HT-29 (cell line): ENCODE data around the gene ELK1. TPM values are rescaled to one million over a fixed set of nuclear protein-coding genes. Genes with fewer than 3 reads are reported as not detected.
"Not testable (repeated sequence)": the region's sequence is repeated elsewhere in the genome, so short reads cannot be mapped to it uniquely, and the experiment has no call there.

Source experiments
- DNase-seq: peaks from one replicate; pipeline ENCODE4 v3.0.0-alpha.2; 2015; ENCODE audit warnings: low spot score
- small RNA-seq: library from RNA; depleted of rRNA; stranded (forward); fragments of <200 nt; gene quantifications from one replicate; pipeline ENCODE3, GENCODE V24; 2014
- total RNA-seq: library from RNA; depleted of rRNA; stranded (reverse); fragments of >200 nt; shearing (Covaris generic); gene quantifications from 2 replicates; pipeline ENCODE4 v1.2.3, GENCODE V29; 2014; rRNA removed

The ELK1 gene
- total RNA-seq, 1 experiment from 2014 or later: 53.4 TPM

- DNase-seq: no peak
These were observed 37.9 kb downstream of the ELK1 start for GRCh38 chrX:47612418-47612817.

- no peak for DNase-seq
These were observed 38.4 kb downstream of the ELK1 start for GRCh38 chrX:47611926-47612325.

DNA sequence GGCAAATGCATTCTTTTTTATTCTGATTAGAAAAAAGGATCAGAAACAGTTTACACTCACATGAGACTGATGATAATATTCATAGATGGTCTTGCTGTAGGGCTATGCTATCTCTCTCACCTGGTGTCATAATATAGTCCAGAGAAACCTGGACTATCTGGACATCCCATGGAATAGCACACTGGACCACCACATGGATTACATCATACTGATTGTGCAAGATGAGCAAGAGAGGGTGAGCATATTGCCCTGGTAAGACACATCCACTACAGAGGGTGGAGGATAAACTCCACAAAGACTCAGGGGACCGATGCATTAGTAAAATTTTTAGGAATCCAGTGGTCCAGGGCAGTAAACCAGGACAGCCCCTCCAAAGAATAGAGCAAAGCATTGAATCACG, 38.9 kb downstream of the ELK1 start:
- DNase-seq: no peak

GRCh38 chrX:47610511-47610910, 39.9 kb downstream of the ELK1 start:
- no peak for DNase-seq

DNA sequence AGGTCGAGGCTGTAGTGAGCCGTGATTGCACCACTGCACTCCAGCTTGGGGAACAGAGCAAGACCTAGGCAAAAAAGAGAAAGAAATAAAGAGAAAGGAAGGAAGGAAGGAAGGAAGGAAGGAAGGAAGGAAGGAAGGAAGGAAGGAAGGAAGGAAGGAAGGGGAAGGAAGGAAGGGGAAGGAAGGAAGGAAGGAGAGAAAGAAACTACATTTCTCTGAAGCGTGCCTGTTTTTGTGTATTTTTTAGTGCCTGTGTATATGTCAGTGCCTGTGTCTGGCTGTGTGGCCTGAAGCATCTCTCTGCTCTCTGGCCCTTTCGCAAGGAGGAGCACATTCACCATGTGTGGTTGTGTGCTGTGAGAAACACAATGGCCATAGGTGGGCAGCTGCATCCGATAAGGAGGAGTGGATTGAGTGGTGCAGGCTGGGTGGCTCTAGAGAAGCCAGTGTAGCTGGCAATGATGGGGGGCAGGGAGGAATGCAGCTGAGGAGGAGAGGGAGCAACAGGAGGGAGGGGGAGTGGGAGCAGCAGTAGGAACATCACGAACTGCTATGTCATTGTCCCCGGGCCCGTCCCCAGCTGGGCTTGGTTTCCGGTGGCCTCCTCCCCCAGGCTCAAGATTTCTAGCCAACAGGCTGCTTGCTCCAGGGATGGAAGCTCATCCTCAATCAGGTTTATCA, 42.1 kb downstream of the ELK1 start:
- no peak for DNase-seq

DNA sequence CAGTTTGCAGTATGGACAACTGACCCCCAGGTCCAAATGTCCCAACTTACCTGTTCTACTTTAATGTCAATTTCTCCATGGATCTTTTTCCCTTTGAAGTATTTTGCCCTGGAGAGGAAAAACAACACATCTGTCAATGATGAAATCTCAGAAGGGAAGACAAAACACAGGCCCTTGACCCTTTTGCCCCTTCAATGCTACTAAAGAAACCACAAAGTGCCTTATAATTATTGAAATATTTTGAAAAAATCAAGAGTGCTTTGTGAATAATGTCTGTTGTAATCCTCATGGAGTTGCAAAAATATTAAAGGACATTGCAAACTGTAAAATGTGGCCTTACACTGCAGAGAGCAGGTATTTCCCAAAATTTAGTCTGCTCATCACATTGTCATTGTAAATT, 43.3 kb downstream of the ELK1 start:
- no peak for DNase-seq

GRCh38 chrX:47605024-47605423, 45.3 kb downstream of the ELK1 start:
- no peak for DNase-seq

DNA sequence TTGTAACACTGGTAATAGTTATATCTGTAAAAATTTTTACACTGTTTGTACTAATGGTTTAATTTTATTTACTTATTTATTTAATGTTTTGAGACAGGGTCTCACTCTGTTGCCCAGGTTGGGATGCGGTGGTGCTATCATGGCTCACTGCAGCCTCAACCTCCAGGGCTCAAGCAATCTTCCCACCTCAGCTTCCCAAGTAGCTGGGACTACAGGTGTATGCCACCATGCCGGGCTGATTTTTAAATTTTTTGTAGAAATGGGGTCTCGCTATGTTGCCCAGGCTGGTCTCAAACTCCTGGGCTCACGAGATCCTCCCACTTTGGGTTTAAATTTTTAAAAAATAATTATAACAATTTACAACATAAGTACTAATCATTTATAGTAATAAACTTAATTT, 47.2 kb downstream of the ELK1 start:
- DNase-seq: not testable (repeated sequence)

DNA sequence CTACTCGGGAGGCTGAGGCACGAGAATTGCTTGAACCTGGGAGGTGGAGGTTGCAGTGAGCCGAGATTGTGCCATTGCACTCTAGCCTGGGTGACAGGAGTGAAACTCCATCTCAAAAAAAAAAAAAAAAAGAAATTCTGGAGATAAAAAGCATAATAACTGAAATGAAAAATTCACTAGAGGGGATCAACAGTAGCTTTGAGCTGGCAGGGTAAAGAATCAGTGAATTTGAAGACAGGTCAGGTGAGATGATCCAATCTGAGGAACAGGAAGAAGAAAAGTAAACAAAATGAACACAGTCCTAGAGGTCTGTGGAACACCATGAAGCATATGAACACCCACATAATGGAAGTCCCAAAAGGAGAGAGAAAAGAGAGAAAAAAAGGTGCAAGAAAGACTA, 53.1 kb downstream of the ELK1 start:
- no peak for DNase-seq

- no peak for DNase-seq
These were observed 54.1 kb downstream of the ELK1 start for GRCh38 chrX:47596256-47596655.

- no peak for DNase-seq
These were observed 54.6 kb downstream of the ELK1 start for GRCh38 chrX:47595716-47596251.

DNA sequence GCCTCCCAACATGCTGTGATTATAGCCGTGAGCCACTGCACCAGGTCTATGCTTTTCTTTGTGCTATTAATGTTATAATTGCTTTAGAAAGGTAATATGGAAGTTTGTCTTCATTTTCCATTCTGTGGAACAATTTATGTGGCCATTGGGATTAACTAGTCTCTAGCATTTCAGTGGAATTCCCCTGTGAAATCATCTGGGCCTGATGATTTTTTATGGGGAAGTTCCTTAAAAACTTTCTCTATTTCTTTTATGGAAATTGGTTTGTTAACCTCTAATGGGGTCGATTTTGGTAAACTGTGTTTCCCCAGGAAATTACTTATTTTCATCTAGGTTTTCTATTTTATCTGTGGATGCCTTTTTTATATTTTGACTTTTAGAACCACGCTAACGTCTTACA, 56.8 kb downstream of the ELK1 start:
- DNase-seq: no peak

DNA sequence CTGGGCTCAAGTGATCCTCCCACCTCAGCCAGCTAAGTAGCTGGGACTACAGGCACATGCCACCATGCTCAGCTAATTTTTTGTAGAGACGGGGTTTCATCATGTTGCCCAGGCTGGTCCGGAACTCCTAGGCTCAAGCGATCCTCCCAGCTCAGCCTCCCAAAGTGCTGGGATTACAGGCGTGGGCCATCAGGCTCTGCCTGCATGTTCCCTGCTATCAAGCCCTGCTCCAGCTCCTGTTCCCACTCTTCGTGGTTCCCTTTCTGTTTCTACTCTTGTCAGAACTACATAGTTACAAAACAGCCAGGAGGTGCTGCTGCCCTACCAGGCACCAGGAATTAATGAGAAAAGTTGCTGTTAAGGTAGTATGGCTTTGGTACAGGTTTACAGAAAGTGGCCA, 59.4 kb downstream of the ELK1 start:
- no peak for DNase-seq

DNA sequence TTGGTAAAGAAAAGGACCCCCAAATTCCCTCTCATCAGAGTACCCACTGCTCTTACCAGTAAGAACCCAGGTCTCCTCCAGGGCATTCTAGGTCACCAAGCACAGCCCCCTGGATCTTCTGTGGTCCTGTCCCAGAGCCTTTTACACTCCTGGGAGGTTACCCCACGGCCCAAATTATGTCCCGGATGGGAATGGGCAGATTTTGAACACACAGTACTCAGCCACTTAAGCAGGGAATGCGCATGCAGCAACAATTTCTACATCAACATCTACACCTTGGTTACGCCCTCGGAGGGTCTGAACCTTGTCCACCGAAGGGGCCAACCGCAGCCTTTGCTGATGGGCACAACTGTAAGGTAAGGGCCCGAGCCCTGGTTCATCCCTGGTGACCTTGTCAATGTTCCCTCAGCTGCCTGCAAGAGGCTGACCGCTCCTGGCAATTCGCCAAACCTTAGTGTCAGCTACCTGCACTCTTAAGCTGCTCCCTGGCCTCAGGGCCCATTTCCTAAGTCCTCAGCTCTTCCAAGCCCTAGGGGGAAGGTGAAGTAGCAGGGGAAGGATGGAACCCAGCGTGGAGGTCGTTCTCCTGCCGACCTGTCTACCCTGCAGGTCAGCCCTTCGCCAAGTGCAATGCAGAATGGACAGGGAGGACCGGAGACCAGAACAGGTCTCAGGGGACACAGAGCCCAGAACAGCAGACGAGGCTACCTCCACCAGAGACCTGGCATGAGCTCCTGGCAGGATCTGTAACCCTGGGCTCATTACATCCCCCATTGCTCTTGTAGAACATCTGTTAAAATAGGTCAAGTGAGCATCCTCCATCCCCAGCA, 62.2 kb downstream of the ELK1 start:
- no peak for DNase-seq

DNA sequence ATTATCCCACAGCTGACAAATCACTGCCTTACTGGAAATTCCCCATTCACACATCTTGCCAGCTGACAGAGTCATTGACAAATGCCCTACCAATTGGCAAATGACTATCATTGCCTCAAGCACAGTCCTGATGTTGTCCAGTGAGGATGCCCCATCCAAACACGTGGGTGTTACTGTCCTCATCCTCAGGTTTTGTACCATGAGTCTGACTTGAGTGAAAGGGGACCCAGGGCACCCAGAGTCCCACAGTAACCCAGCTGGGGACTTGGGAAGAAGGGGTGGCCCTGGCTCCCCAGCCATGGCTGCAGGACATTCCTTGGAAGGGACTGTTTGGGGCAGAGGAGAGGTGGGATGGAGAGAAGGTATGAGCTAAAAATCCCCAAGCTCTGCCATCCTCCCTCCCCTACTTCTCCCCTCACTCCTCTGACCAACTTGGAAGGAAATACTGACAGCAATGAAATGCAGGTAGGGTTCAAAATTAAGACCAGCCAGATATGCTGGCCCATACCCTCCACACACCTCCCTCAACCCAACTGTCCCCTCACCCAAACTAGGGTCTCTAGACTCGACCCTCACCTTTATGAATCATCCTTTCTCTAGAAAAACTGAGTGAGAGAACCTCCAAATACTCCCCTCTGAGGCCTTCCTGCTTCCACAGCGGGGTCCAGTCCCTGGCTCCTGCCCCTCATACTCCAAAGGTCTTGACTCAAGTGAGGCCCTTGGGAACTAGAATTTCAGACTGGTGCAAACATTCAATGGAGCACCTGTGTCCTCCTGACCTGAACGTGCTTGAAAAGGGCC, 63.1 kb downstream of the ELK1 start:
- DNase-seq: no peak

GRCh38 chrX:47586043-47586787, 64.1 kb downstream of the ELK1 start:
- DNase-seq: no peak

Small RNA genes within 50 kb of the gene (small RNA-seq; reads per million reads assigned to genes)
- gene MIR4769: not detected

Other genes starting within 250 kb of the ELK1 start
- gene ZNF41, start 167.3 kb downstream of the ELK1 start, total RNA-seq: 4.2 and 11.8 TPM in 2 replicates
- gene ARAF, start 89.4 kb downstream of the ELK1 start, total RNA-seq: 47.0 and 55.7 TPM in 2 replicates
- 116 and 127 TPM in 2 replicates for gene TIMP1, start 68.1 kb downstream of the ELK1 start, total RNA-seq
- not detected in 2 replicates for gene SYN1, start 30.7 kb downstream of the ELK1 start, total RNA-seq
- gene CFP, start 20.6 kb downstream of the ELK1 start, total RNA-seq: 0.21 and 0.56 TPM in 2 replicates
- 164 and 167 TPM in 2 replicates for gene UXT, start 8.6 kb upstream of the ELK1 start, total RNA-seq
- gene ZNF81, start 186.3 kb upstream of the ELK1 start, total RNA-seq: 5.5 and 7.4 TPM in 2 replicates